ENCODE data around the gene ARMC9. TPM values are rescaled to one million over a fixed set of nuclear protein-coding genes. Genes with fewer than 3 reads are reported as not detected.
"Not testable (repeated sequence)": the region's sequence is repeated elsewhere in the genome, so short reads cannot be mapped to it uniquely, and the experiment has no call there.

The ARMC9 gene
- total RNA-seq, 1 donor from 2014 or later, result 8.4 TPM

- Histone ChIP-seq H3K36me3 (ENCODE audit: control insufficient read depth, insufficient read depth, low read length) (no peaks in the 10 kb centered on the region), H3K27me3 (ENCODE audit: control insufficient read depth, insufficient read depth, low read length) (peaks cover 2% of the 10 kb centered on the region), H3K4me3 (ENCODE audit: low read depth, low read length) (no peak overlapping the region)
- TF ChIP-seq CTCF (IDR thresholded peaks at IDR 0.05; ENCODE audit: insufficient read depth, low read length, severe bottlenecking), result no peak
- no peak for DNase-seq (ENCODE audit: low read depth)
- no peak for FAIRE-seq
Measured at GRCh38 chr2:231398585-231398984, 200.2 kb downstream of the ARMC9 start.

- H3K4me3 ChIP-seq (ENCODE audit: low read depth, low read length), result no peak overlapping the region
- no peak for TF ChIP-seq CTCF (IDR thresholded peaks at IDR 0.05; ENCODE audit: insufficient read depth, low read length, severe bottlenecking)
- DNase-seq (ENCODE audit: low read depth), result no peak
- no peaks in the 10 kb centered on the region for H3K36me3 ChIP-seq (ENCODE audit: control insufficient read depth, insufficient read depth, low read length)
- no peak for FAIRE-seq
- H3K27me3 ChIP-seq (ENCODE audit: control insufficient read depth, insufficient read depth, low read length), result peaks cover 2% of the 10 kb centered on the region
Measured at GRCh38 chr2:231399046-231399852, 200.8 kb downstream of the ARMC9 start.

- FAIRE-seq (no peak), DNase-seq (ENCODE audit: low read depth) (no peak)
Measured at GRCh38 chr2:231399853-231400680, 201.6 kb downstream of the ARMC9 start.

GRCh38 chr2:231400681-231401080 is 202.2 kb downstream of the ARMC9 start:
- not testable (repeated sequence) for DNase-seq (ENCODE audit: low read depth); H3K36me3 ChIP-seq (ENCODE audit: control insufficient read depth, insufficient read depth, low read length); FAIRE-seq; H3K4me3 ChIP-seq (ENCODE audit: low read depth, low read length); H3K27me3 ChIP-seq (ENCODE audit: control insufficient read depth, insufficient read depth, low read length)

More at GRCh38 chr2:231399853-231400680, 201.6 kb downstream of the ARMC9 start:
- H3K4me3 ChIP-seq (ENCODE audit: low read depth, low read length), result no peak overlapping the region
- TF ChIP-seq CTCF (IDR thresholded peaks at IDR 0.05; ENCODE audit: insufficient read depth, low read length, severe bottlenecking), result no peak
- H3K36me3 ChIP-seq (ENCODE audit: control insufficient read depth, insufficient read depth, low read length), result no peaks in the 10 kb centered on the region
- H3K27me3 ChIP-seq (ENCODE audit: control insufficient read depth, insufficient read depth, low read length), result peaks cover 2% of the 10 kb centered on the region

GRCh38 chr2:231401101-231401500 is 202.7 kb downstream of the ARMC9 start:
- H3K36me3 ChIP-seq (ENCODE audit: control insufficient read depth, insufficient read depth, low read length); FAIRE-seq: not testable (repeated sequence)

GRCh38 chr2:231403421-231404182 is 205.2 kb downstream of the ARMC9 start:
- not testable (repeated sequence) for H3K27me3 ChIP-seq (ENCODE audit: control insufficient read depth, insufficient read depth, low read length); H3K4me3 ChIP-seq (ENCODE audit: low read depth, low read length); DNase-seq (ENCODE audit: low read depth); FAIRE-seq; H3K36me3 ChIP-seq (ENCODE audit: control insufficient read depth, insufficient read depth, low read length)

More at GRCh38 chr2:231401101-231401500, 202.7 kb downstream of the ARMC9 start:
- H3K27me3 ChIP-seq (ENCODE audit: control insufficient read depth, insufficient read depth, low read length); H3K4me3 ChIP-seq (ENCODE audit: low read depth, low read length); DNase-seq (ENCODE audit: low read depth): not testable (repeated sequence)

GRCh38 chr2:231404183-231404578 is 205.8 kb downstream of the ARMC9 start:
- not testable (repeated sequence) for H3K4me3 ChIP-seq (ENCODE audit: low read depth, low read length); H3K27me3 ChIP-seq (ENCODE audit: control insufficient read depth, insufficient read depth, low read length); H3K36me3 ChIP-seq (ENCODE audit: control insufficient read depth, insufficient read depth, low read length); DNase-seq (ENCODE audit: low read depth); FAIRE-seq
